PC-3 (cell line): ENCODE results near the gene LBHD1.

ENCODE experiments used
- EZH2 ChIP-seq: fragments of 300-600 bp; sonication (generic); IDR thresholded peaks from one replicate; pipeline ENCODE4 v1.6.1; 2017; ENCODE audit warnings: antibody characterized with exemption, mild to moderate bottlenecking, low read length; ENCODE audit not compliant: unreplicated experiment
- TF ChIP-seq, protein P1 (sequence below): fragments of 300-600 bp; sonication (generic); conservative IDR thresholded peaks from 2 replicates; pipeline ENCODE4 v1.5.1; 2017; ENCODE audit warnings: antibody characterized with exemption, low read depth, mild to moderate bottlenecking, low read length

DNA sequence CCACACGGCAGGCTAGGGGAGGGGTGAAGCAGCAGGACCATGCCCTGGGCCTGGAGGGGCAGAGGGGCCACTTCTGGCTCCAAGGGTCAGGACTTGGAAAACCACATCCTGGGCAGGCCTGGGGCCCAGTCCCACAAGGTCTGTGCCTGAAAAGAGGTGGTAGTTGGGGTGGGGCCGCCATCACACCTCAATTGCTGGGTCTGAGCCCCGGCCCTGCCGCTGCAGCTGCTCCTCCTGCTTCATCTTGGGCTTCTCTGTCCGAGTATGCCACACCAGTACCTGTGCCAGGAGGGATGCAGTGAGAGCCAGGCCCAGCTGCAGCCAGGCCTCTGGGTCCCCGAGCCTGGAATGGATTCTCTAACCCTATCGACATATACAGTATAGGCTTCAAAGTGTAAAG lies 56.5 kb downstream of the LBHD1 start:
- TF ChIP-seq, protein P1, sequence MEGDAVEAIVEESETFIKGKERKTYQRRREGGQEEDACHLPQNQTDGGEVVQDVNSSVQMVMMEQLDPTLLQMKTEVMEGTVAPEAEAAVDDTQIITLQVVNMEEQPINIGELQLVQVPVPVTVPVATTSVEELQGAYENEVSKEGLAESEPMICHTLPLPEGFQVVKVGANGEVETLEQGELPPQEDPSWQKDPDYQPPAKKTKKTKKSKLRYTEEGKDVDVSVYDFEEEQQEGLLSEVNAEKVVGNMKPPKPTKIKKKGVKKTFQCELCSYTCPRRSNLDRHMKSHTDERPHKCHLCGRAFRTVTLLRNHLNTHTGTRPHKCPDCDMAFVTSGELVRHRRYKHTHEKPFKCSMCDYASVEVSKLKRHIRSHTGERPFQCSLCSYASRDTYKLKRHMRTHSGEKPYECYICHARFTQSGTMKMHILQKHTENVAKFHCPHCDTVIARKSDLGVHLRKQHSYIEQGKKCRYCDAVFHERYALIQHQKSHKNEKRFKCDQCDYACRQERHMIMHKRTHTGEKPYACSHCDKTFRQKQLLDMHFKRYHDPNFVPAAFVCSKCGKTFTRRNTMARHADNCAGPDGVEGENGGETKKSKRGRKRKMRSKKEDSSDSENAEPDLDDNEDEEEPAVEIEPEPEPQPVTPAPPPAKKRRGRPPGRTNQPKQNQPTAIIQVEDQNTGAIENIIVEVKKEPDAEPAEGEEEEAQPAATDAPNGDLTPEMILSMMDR, result no peak
- no peak for TF ChIP-seq EZH2
